ENCODE results near the gene ALDH1B1.

Gene ALDH1B1

DNA sequence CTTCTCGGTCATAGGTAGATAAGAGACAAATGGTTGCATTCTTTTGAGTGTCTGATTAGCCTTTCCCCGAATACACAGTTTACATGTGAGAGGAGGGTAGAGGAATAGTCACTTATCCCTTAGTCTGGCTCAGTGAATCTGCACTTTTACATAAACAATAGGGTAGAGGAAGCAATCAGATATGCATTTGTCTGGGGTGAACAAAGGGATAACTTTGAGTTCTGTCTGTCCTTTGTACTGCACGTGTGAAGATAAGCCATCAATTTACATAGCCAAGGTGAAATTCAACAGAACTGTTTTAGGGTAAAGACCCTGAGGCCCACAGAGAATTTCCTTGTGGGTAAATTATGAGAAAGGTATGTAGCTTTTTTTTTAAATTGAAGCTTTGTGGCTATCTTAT is 41.9 kb downstream of the ALDH1B1 start:
- no peak for DNase-seq (ENCODE audit: extremely low spot score)
- ChIA-PET CTCF (interaction anchor here (1.0 to 4.8 kb wide), 7 partner anchors 10 to 521 kb away, joined by 3 to 38 read pairs (median 5); no protein-coding TSS in a partner anchor), POLR2A (no interaction called here)
- TF ChIP-seq, protein P1, sequence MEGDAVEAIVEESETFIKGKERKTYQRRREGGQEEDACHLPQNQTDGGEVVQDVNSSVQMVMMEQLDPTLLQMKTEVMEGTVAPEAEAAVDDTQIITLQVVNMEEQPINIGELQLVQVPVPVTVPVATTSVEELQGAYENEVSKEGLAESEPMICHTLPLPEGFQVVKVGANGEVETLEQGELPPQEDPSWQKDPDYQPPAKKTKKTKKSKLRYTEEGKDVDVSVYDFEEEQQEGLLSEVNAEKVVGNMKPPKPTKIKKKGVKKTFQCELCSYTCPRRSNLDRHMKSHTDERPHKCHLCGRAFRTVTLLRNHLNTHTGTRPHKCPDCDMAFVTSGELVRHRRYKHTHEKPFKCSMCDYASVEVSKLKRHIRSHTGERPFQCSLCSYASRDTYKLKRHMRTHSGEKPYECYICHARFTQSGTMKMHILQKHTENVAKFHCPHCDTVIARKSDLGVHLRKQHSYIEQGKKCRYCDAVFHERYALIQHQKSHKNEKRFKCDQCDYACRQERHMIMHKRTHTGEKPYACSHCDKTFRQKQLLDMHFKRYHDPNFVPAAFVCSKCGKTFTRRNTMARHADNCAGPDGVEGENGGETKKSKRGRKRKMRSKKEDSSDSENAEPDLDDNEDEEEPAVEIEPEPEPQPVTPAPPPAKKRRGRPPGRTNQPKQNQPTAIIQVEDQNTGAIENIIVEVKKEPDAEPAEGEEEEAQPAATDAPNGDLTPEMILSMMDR (IDR thresholded peaks at IDR 0.05; ENCODE audit: control extremely low read depth, extremely low read depth, low read depth, missing control alignments): no peak

- CTCF ChIA-PET: interaction anchor here (1.0 to 3.7 kb wide), 2 partner anchors 18 to 35 kb away, joined by 3 to 17 read pairs; no protein-coding TSS in a partner anchor
- POLR2A ChIA-PET: no interaction called here
- TF ChIP-seq, protein P1 (IDR thresholded peaks at IDR 0.05; ENCODE audit: control extremely low read depth, extremely low read depth, low read depth, missing control alignments): no peak
- DNase-seq (ENCODE audit: extremely low spot score): no peak
Measured at GRCh38 chr9:38434853-38435252, 42.4 kb downstream of the ALDH1B1 start.

GRCh38 chr9:38435521-38435920 is 43.0 kb downstream of the ALDH1B1 start:
- no peak for DNase-seq (ENCODE audit: extremely low spot score)
- ChIA-PET POLR2A (no interaction called here), CTCF (interaction anchor here (3.7 kb wide), 1 partner anchor 18 kb away, joined by 17 read pairs; no protein-coding TSS in a partner anchor)
- TF ChIP-seq, protein P1 (IDR thresholded peaks at IDR 0.05; ENCODE audit: control extremely low read depth, extremely low read depth, low read depth, missing control alignments): no peak

GRCh38 chr9:38436708-38437107 is 44.2 kb downstream of the ALDH1B1 start:
- POLR2A ChIA-PET: no interaction called here
- no peak for DNase-seq (ENCODE audit: extremely low spot score)
- TF ChIP-seq, protein P1 (IDR thresholded peaks at IDR 0.05; ENCODE audit: control extremely low read depth, extremely low read depth, low read depth, missing control alignments): no peak
- CTCF ChIA-PET: interaction anchor here (1.4 to 3.7 kb wide), 3 partner anchors 8 to 26 kb away, joined by 4 to 17 read pairs (median 5); no protein-coding TSS in a partner anchor

DNA sequence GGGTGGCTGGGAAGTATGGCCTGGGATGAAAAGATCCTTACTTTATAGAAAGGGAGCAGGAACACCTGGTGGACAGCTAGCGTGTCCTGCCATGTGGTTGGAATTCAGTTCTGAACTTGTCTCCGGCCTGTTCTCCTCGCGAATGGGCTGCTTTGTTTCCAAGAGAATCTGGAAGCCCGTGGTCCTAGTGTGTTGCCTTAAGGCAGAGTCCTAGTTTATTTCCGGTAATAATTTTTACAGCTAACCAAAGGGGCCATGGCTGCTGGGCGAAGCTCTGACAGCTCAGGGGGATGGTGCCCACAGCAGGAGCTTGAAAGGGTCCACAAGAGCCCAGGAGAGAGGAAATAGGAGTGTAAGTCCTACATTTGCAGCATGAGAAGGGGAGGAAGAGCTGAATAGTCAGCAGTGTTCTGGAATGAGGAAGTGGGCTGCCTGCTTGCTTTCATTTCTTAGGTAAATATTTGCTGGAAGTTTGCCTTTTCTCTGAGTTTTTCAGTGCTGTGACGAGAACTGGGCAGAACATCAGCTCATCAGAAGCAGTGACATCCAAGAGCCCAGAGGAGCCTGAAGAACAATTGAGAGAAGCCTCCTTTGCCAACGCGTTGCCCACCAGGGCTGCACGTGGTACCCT is 44.8 kb downstream of the ALDH1B1 start:
- TF ChIP-seq, protein P1 (IDR thresholded peaks at IDR 0.05; ENCODE audit: control extremely low read depth, extremely low read depth, low read depth, missing control alignments): no peak
- ChIA-PET POLR2A (no interaction called here), CTCF (interaction anchor here (1.4 to 3.7 kb wide), 3 partner anchors 9 to 26 kb away, joined by 4 to 17 read pairs (median 5); no protein-coding TSS in a partner anchor)
- no peak for DNase-seq (ENCODE audit: extremely low spot score)

- TF ChIP-seq, protein P1 (IDR thresholded peaks at IDR 0.05; ENCODE audit: control extremely low read depth, extremely low read depth, low read depth, missing control alignments): no peak
- CTCF ChIA-PET: interaction anchor here (1.5 kb wide), 1 partner anchor 11 kb away, joined by 3 read pairs; no protein-coding TSS in a partner anchor
- DNase-seq (ENCODE audit: extremely low spot score): no peak
- POLR2A ChIA-PET: no interaction called here
Measured at GRCh38 chr9:38439291-38439915, 46.9 kb downstream of the ALDH1B1 start.
